ENCODE data around the gene ZDHHC1. TPM values are rescaled to one million over a fixed set of nuclear protein-coding genes. Genes with fewer than 3 reads are reported as not detected.

ZDHHC1 gene
- total RNA-seq, 4 donors from 2014 or later, result 7.1 to 36.3 (median 20.5) TPM

DNA sequence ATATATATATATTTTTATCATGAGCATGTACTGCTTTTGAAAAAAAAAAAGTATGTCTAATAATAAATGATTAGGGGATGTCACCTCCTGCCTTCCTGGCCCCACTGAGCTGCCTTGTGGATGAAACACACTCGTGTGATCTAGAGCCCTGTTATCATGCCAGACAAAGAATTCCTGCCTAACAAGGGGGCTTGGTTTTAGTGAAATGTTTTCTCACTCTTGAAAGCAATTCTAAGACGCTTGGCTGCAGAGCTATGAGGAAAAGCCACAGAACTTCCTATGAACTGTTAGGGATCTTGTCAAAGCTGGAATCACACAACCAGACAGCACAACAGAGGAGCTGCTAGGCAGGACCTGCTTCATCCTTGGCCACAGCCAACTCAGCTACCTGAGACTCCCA lies 4.0 kb downstream of the ZDHHC1 start:
- H3K4me1 ChIP-seq, result peaks cover 13 to 30% (median 14%) of the 10 kb centered on the region in 4 donors
- intact Hi-C loops (cut with DNase I; ENCODE audit: low total_unique reads) (no loop called here), in situ Hi-C loops (cut with MboI; ENCODE audit: low pct_ligation_motif_present in 1 of 4, low pct_unique_long_range_greater_than_20kb in 1 of 4, low sequenced_read_pairs in 3 of 4) (no loop called here)
- 40 to 57% methylated on average over 1 to 2 of the region's 2 CpGs for WGBS, 2 donors (ENCODE audit: low coverage in 1 of 2)
- H3K36me3 ChIP-seq, result no peaks in the 10 kb centered on the region
- no peak for TF ChIP-seq POLR2A (IDR thresholded peaks at IDR 0.05)
- TF ChIP-seq EP300 (IDR thresholded peaks at IDR 0.05; ENCODE audit: low read depth), result no peak
- TF ChIP-seq, protein P1, sequence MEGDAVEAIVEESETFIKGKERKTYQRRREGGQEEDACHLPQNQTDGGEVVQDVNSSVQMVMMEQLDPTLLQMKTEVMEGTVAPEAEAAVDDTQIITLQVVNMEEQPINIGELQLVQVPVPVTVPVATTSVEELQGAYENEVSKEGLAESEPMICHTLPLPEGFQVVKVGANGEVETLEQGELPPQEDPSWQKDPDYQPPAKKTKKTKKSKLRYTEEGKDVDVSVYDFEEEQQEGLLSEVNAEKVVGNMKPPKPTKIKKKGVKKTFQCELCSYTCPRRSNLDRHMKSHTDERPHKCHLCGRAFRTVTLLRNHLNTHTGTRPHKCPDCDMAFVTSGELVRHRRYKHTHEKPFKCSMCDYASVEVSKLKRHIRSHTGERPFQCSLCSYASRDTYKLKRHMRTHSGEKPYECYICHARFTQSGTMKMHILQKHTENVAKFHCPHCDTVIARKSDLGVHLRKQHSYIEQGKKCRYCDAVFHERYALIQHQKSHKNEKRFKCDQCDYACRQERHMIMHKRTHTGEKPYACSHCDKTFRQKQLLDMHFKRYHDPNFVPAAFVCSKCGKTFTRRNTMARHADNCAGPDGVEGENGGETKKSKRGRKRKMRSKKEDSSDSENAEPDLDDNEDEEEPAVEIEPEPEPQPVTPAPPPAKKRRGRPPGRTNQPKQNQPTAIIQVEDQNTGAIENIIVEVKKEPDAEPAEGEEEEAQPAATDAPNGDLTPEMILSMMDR (IDR thresholded peaks at IDR 0.05), result no peak
- no peak for TF ChIP-seq POLR2AphosphoS5 (IDR thresholded peaks at IDR 0.05)
- no peak overlapping the region for H3K27ac ChIP-seq
- H3K4me3 ChIP-seq, result no peak overlapping the region
- H3K27me3 ChIP-seq, result no peaks in the 10 kb centered on the region
- no peak for DNase-seq
- no peaks in the 10 kb centered on the region for H3K9me3 ChIP-seq

DNA sequence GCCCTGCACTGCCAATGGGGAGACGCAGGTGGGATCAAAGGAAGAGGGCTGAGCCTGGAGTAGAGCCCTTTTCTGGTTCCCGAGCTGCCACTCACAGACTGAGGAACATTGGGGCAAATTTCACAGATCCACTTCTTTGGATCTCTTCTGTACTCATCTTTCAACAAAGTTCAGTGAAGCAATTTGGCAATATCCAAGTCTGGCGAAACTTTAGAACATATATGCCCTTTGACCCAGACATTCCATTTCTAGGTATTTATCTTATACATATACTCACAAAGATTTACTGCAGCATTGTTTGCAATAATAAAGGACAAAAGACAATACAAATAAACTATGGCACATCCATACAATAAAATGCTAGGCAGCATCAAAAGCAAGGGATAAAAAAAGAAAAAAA lies 4.9 kb downstream of the ZDHHC1 start:
- in situ Hi-C loops (cut with MboI; ENCODE audit: low pct_ligation_motif_present in 1 of 4, low pct_unique_long_range_greater_than_20kb in 1 of 4, low sequenced_read_pairs in 3 of 4) (no loop called here), intact Hi-C loops (cut with DNase I; ENCODE audit: low total_unique reads) (no loop called here)
- Histone ChIP-seq H3K27me3 (no peaks in the 10 kb centered on the region), H3K9me3 (no peaks in the 10 kb centered on the region), H3K27ac (no peak overlapping the region), H3K4me1 (peaks cover 6 to 28% (median 14%) of the 10 kb centered on the region in 4 donors), H3K4me3 (no peak overlapping the region), H3K36me3 (no peaks in the 10 kb centered on the region)
- TF ChIP-seq POLR2A (IDR thresholded peaks at IDR 0.05), result no peak
- TF ChIP-seq EP300 (IDR thresholded peaks at IDR 0.05; ENCODE audit: low read depth), result no peak
- TF ChIP-seq, protein P1 (IDR thresholded peaks at IDR 0.05), result no peak
- TF ChIP-seq POLR2AphosphoS5 (IDR thresholded peaks at IDR 0.05), result no peak
- no peak for DNase-seq
- WGBS, 2 donors (ENCODE audit: low coverage in 1 of 2), result 80% methylated on average over 2 to 3 of the region's 3 CpGs

DNA sequence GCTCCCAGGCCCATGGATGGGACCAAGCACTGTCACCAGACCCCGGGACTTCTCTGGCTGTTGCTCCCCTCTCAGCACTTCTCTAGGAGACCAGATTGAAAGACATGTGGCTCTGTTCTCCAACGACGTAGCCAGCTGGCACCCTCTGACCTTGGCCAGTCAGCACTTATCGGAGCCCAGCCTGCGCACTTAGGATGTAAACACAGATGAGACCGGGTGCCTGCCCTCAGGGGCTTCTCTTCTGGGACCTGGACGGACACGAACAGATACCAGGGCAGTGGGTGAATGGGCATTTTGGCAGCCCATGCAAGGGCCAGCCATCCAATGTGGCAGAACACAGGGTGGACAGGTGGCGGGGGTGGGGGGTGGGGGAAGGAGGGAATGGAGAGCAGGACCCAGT lies 6.6 kb downstream of the ZDHHC1 start:
- no peaks in the 10 kb centered on the region for H3K36me3 ChIP-seq
- intact Hi-C loops (cut with DNase I; ENCODE audit: low total_unique reads) (no loop called here), in situ Hi-C loops (cut with MboI; ENCODE audit: low pct_ligation_motif_present in 1 of 4, low pct_unique_long_range_greater_than_20kb in 1 of 4, low sequenced_read_pairs in 3 of 4) (no loop called here)
- no peak overlapping the region for H3K27ac ChIP-seq
- no peaks in the 10 kb centered on the region for H3K9me3 ChIP-seq
- H3K4me3 ChIP-seq, result no peak overlapping the region
- H3K27me3 ChIP-seq, result no peaks in the 10 kb centered on the region
- peaks cover 4 to 21% (median 9%) of the 10 kb centered on the region in 4 donors for H3K4me1 ChIP-seq
- 92% methylated on average over 9 of the region's 9 CpGs; no CpG with 5 or more reads in 1 of the 2 donors for WGBS, 2 donors (ENCODE audit: low coverage in 1 of 2)
- no peak for TF ChIP-seq POLR2AphosphoS5 (IDR thresholded peaks at IDR 0.05)
- no peak for TF ChIP-seq EP300 (IDR thresholded peaks at IDR 0.05; ENCODE audit: low read depth)
- TF ChIP-seq, protein P1 (IDR thresholded peaks at IDR 0.05), result no peak
- no peak for TF ChIP-seq POLR2A (IDR thresholded peaks at IDR 0.05)
- DNase-seq, result no peak

DNA sequence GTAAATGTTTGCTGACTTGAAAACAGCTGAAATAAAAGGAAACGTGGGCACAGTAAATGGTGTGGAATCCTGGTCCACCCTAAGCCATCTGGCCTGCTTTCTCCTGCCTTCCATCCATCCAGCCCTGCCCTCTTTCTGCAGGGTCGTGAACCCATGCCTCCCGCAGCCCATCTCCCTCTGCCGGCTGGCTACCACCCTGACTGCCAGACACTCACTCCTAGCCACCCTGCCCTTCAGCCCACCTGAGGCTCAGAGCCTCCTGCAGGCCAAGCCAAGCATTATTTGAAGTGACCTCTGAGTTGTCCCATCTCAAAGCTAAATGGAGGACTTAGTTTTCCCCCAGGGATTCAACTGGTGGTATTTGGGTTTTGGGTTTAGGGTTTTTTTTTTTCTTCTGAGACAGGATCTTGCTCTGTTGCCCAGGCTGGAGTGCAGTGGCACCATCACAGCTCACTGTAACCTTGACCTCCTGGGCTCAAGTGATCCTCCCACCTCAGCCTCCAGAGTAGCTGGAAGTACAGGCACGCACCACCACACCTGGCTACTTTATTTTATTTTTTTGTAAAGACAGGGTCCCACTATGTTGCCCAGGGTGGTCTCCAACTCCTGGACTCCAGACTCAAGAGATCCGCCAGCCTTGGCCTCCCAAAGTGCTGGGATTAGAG lies 8.4 kb downstream of the ZDHHC1 start:
- TF ChIP-seq POLR2AphosphoS5 (IDR thresholded peaks at IDR 0.05) (no peak), POLR2A (IDR thresholded peaks at IDR 0.05) (no peak), EP300 (IDR thresholded peaks at IDR 0.05; ENCODE audit: low read depth) (no peak)
- TF ChIP-seq, protein P1 (IDR thresholded peaks at IDR 0.05), result no peak
- intact Hi-C loops (cut with DNase I; ENCODE audit: low total_unique reads), result no loop called here
- H3K4me3 ChIP-seq, result no peak overlapping the region
- in situ Hi-C loops (cut with MboI; ENCODE audit: low pct_ligation_motif_present in 1 of 4, low pct_unique_long_range_greater_than_20kb in 1 of 4, low sequenced_read_pairs in 3 of 4), result no loop called here
- H3K36me3 ChIP-seq, result no peaks in the 10 kb centered on the region
- WGBS, 2 donors (ENCODE audit: low coverage in 1 of 2), result 55 to 84% methylated on average over 2 to 6 of the region's 6 CpGs
- H3K27me3 ChIP-seq, result no peaks in the 10 kb centered on the region
- H3K9me3 ChIP-seq, result no peaks in the 10 kb centered on the region
- DNase-seq, result no peak
- peaks cover 5 to 24% (median 12%) of the 10 kb centered on the region in 4 donors for H3K4me1 ChIP-seq
- H3K27ac ChIP-seq, result no peak overlapping the region
